Measurements from ENCODE around the gene LIG4. TPM values are rescaled to one million over a fixed set of nuclear protein-coding genes. Genes with fewer than 3 reads are reported as not detected.
"Not testable (repeated sequence)": the region's sequence is repeated elsewhere in the genome, so short reads cannot be mapped to it uniquely, and the experiment has no call there.

LIG4 gene
- 3.7 and 5.1 TPM in 2 replicates for total RNA-seq (2014; rRNA removed; shearing (Covaris generic))

- DNase-seq (ENCODE audit: low spot score): peak; percentile 87
Observed at GRCh38 chr13:108215436-108215835, at the start of gene LIG4. Gene LIG4, minus strand, starts transcription at chr13:108215536. Its CDS starts 4,268 bp downstream, at chr13:108211268.

- DNase-seq (ENCODE audit: low spot score): no peak
Observed at GRCh38 chr13:108263621-108264355, 48.5 kb upstream of the LIG4 start.

- no peak for DNase-seq (ENCODE audit: low spot score)
Observed at GRCh38 chr13:108257248-108257647, 41.9 kb upstream of the LIG4 start.

- DNase-seq (ENCODE audit: low spot score): no peak
Observed at GRCh38 chr13:108249150-108249549, 33.8 kb upstream of the LIG4 start.

GRCh38 chr13:108230377-108230776, 15.0 kb upstream of the LIG4 start:
- no peak for DNase-seq (ENCODE audit: low spot score)

GRCh38 chr13:108227651-108228272, 12.4 kb upstream of the LIG4 start:
- DNase-seq (ENCODE audit: low spot score): no peak

- DNase-seq (ENCODE audit: low spot score): no peak
Observed at GRCh38 chr13:108226184-108226583, 10.8 kb upstream of the LIG4 start.

- no peak for DNase-seq (ENCODE audit: low spot score)
Observed at GRCh38 chr13:108225440-108225839, 10.1 kb upstream of the LIG4 start.

- DNase-seq (ENCODE audit: low spot score): no peak
Observed at GRCh38 chr13:108223687-108224503, 8.6 kb upstream of the LIG4 start.

GRCh38 chr13:108220041-108220440, 4.7 kb upstream of the LIG4 start:
- no peak for DNase-seq (ENCODE audit: low spot score)

- peak; percentile 73 for DNase-seq (ENCODE audit: low spot score)
Observed at GRCh38 chr13:108218044-108218974, 3.0 kb upstream of the LIG4 start, which contains the start of gene ABHD13. Gene ABHD13, plus strand, starts transcription at chr13:108218392. Its CDS starts 10,827 bp downstream, at chr13:108229219.

- not testable (repeated sequence) for DNase-seq (ENCODE audit: low spot score)
Observed at GRCh38 chr13:108217307-108218043, 2.1 kb upstream of the LIG4 start.

GRCh38 chr13:108214441-108215271, 680 bp downstream of the LIG4 start:
- no peak for DNase-seq (ENCODE audit: low spot score)

GRCh38 chr13:108213946-108214345, 1.4 kb downstream of the LIG4 start:
- DNase-seq (ENCODE audit: low spot score): no peak

GRCh38 chr13:108212886-108213285, 2.5 kb downstream of the LIG4 start:
- DNase-seq (ENCODE audit: low spot score): no peak

- no peak for DNase-seq (ENCODE audit: low spot score)
Observed at GRCh38 chr13:108210551-108210950, 4.8 kb downstream of the LIG4 start.

GRCh38 chr13:108200781-108201398, 14.4 kb downstream of the LIG4 start:
- DNase-seq (ENCODE audit: low spot score): no peak

- no peak for DNase-seq (ENCODE audit: low spot score)
Observed at GRCh38 chr13:108195861-108196260, 19.5 kb downstream of the LIG4 start.

- no peak for DNase-seq (ENCODE audit: low spot score)
Observed at GRCh38 chr13:108195146-108195545, 20.2 kb downstream of the LIG4 start.
